SK-N-MC (cell line): ENCODE results near the gene SCYGR4.

Source experiments
- EZH2 ChIP-seq: fragments of 200-600 bp; sonication (generic); IDR thresholded peaks from one replicate; pipeline ENCODE4 v1.6.1; 2017; ENCODE audit warnings: antibody characterized with exemption
- FOXP2 ChIP-seq: optimal IDR thresholded peaks from 2 replicates; pipeline ENCODE3; 2011; ENCODE audit warnings: mild to moderate bottlenecking, moderate library complexity; ENCODE audit not compliant: insufficient read depth; ENCODE audit errors: extremely low read length, control extremely low read depth
- POLR2AphosphoS5 ChIP-seq: IDR thresholded peaks from 2 replicates; pipeline ENCODE4 v1.6.1; 2012; ENCODE audit warnings: mild to moderate bottlenecking, low read depth, low read length, borderline replicate concordance

DNA sequence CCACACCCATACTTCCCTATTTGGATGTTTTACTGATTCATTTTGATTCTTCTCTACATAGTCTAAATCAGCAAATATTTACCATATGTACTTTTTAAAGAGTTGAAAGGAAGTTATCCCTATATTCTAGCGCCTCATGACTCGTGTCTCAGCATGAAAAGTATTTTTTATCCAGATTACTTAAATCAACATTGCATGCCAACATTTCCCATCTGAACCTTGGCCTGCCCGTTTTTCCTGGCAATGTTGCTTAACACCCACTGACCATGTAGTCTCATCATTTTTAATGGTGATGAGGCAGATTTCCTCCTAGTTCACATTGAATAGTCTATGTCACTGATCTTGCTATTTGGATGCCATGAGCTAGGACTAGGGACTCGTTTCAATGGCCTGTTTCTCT, 36.1 kb downstream of the SCYGR4 start:
- TF ChIP-seq POLR2AphosphoS5 (no peak), EZH2 (no peak), FOXP2 (no peak)
